ENCODE data around the gene POLG. TPM values are rescaled to one million over a fixed set of nuclear protein-coding genes. Genes with fewer than 3 reads are reported as not detected.

POLG gene
- total RNA-seq, 1 donor: 61.2 TPM

DNA sequence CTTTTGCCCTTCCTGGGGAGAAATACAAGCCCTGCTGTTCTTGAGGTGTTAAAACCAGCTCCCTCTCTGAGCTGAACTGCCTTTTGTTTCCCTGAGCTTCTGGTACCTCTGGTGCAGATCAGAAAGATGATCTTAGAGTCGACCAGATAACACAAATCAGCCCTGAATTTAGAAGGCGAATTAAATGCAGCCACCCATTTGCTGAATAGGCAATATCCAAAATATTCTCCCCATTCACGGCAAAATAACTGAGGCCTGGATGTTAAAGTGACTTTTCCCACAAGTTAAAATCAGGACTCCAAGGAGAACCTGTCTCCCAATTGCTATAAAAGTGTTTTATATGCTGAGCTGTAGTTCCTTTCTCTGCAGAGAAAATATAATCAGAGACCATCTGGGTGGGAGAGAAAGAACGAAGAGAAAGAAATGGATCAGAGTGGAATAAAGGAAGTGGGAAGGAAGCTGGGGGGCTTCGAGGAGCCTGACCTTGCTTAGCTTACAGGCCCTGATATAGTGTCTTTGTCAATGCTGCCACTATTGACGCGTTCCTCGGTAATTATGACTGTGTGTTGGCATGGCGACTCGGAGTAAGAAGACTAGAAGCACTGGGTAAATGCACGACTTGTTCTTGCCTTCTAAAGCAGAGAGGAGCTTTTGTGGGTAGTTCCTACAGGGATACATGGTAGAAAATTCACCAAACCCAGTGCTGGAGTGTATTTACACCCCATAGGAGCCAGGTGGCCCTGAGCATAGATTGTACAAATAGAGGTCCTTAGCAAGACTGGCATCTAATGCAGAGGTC lies 47.5 kb upstream of the POLG start:
- Histone ChIP-seq H3K27me3 (ENCODE audit: insufficient read depth, low read length) (peaks cover 90% of the 10 kb centered on the region), H3K4me3 (ENCODE audit: insufficient read depth, low read length) (no peak overlapping the region), H3K36me3 (ENCODE audit: insufficient read depth, low read length) (no peaks in the 10 kb centered on the region), H3K79me2 (ENCODE audit: insufficient read depth, low read length) (no peaks in the 10 kb centered on the region), H3K4me1 (ENCODE audit: insufficient read depth, low read length) (peaks cover 11% of the 10 kb centered on the region), H2AFZ (ENCODE audit: low read length) (no peak overlapping the region), H3K27ac (ENCODE audit: low read depth, low read length) (no peak overlapping the region), H3K4me2 (ENCODE audit: insufficient read depth, low read length) (no peak overlapping the region), H3K9me3 (ENCODE audit: low read depth, low read length) (no peaks in the 10 kb centered on the region), H4K20me1 (ENCODE audit: insufficient read depth, low read length) (peaks cover 30% of the 10 kb centered on the region)
- no peak for DNase-seq (ENCODE audit: insufficient read length, low spot score, missing footprints)
- TF ChIP-seq, protein P1, sequence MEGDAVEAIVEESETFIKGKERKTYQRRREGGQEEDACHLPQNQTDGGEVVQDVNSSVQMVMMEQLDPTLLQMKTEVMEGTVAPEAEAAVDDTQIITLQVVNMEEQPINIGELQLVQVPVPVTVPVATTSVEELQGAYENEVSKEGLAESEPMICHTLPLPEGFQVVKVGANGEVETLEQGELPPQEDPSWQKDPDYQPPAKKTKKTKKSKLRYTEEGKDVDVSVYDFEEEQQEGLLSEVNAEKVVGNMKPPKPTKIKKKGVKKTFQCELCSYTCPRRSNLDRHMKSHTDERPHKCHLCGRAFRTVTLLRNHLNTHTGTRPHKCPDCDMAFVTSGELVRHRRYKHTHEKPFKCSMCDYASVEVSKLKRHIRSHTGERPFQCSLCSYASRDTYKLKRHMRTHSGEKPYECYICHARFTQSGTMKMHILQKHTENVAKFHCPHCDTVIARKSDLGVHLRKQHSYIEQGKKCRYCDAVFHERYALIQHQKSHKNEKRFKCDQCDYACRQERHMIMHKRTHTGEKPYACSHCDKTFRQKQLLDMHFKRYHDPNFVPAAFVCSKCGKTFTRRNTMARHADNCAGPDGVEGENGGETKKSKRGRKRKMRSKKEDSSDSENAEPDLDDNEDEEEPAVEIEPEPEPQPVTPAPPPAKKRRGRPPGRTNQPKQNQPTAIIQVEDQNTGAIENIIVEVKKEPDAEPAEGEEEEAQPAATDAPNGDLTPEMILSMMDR (IDR thresholded peaks at IDR 0.05; ENCODE audit: extremely low read depth, low read depth, low read length): no peak

DNA sequence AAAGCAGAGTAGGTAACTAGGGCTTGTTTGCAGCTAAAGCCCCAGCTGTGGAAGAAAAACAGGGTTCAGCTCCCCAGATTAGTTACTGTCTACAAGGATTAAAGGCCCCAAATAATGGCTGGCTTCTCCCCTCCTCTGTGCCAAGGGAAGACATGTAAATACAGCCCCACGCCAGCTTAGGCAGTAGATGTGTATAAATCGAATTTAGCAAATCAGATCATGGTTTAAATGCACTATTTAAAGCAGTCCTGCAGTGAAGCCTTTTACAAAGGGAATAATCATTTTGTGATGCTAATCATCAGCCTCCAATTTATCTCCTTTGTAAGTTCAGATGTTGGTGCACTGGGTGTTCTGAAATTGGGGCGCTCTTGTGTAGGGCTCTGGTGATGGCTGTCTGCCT lies 46.7 kb upstream of the POLG start:
- peaks cover 28% of the 10 kb centered on the region for H4K20me1 ChIP-seq (ENCODE audit: insufficient read depth, low read length)
- H3K4me3 ChIP-seq (ENCODE audit: insufficient read depth, low read length): no peak overlapping the region
- H3K4me1 ChIP-seq (ENCODE audit: insufficient read depth, low read length): peaks cover 11% of the 10 kb centered on the region
- H3K9me3 ChIP-seq (ENCODE audit: low read depth, low read length): no peaks in the 10 kb centered on the region
- no peak overlapping the region for H3K4me2 ChIP-seq (ENCODE audit: insufficient read depth, low read length)
- TF ChIP-seq, protein P1 (IDR thresholded peaks at IDR 0.05; ENCODE audit: extremely low read depth, low read depth, low read length): no peak
- no peaks in the 10 kb centered on the region for H3K36me3 ChIP-seq (ENCODE audit: insufficient read depth, low read length)
- no peaks in the 10 kb centered on the region for H3K79me2 ChIP-seq (ENCODE audit: insufficient read depth, low read length)
- no peak overlapping the region for H2AFZ ChIP-seq (ENCODE audit: low read length)
- DNase-seq (ENCODE audit: insufficient read length, low spot score, missing footprints): no peak
- H3K27ac ChIP-seq (ENCODE audit: low read depth, low read length): no peak overlapping the region
- peaks cover 91% of the 10 kb centered on the region for H3K27me3 ChIP-seq (ENCODE audit: insufficient read depth, low read length)

DNA sequence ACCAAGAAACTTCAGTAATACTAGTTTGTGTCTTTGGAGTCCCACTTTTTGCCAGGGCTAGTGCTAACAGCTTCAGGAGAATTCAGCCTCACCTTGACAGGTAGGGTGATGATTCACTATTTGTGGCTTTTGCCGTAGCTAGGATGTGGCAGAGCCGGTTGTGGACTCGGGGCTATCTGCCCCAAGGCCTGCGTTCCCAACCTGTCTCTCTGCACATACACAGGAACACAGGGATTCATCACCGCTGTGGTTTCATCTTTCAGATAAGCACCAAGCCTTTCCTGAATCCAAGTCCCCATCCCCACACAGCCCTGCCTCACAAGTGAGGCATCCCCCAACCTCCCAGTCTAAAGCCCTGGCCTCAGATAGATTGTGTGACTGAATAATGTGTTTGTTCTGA lies 45.2 kb upstream of the POLG start:
- TF ChIP-seq, protein P1 (IDR thresholded peaks at IDR 0.05; ENCODE audit: extremely low read depth, low read depth, low read length): no peak
- no peak overlapping the region for H3K4me3 ChIP-seq (ENCODE audit: insufficient read depth, low read length)
- no peaks in the 10 kb centered on the region for H3K9me3 ChIP-seq (ENCODE audit: low read depth, low read length)
- peaks cover 99% of the 10 kb centered on the region for H3K27me3 ChIP-seq (ENCODE audit: insufficient read depth, low read length)
- no peak overlapping the region for H3K4me2 ChIP-seq (ENCODE audit: insufficient read depth, low read length)
- no peak overlapping the region for H2AFZ ChIP-seq (ENCODE audit: low read length)
- H4K20me1 ChIP-seq (ENCODE audit: insufficient read depth, low read length): peaks cover 19% of the 10 kb centered on the region
- H3K79me2 ChIP-seq (ENCODE audit: insufficient read depth, low read length): no peaks in the 10 kb centered on the region
- DNase-seq (ENCODE audit: insufficient read length, low spot score, missing footprints): no peak
- H3K27ac ChIP-seq (ENCODE audit: low read depth, low read length): no peak overlapping the region
- H3K36me3 ChIP-seq (ENCODE audit: insufficient read depth, low read length): no peaks in the 10 kb centered on the region
- no peaks in the 10 kb centered on the region for H3K4me1 ChIP-seq (ENCODE audit: insufficient read depth, low read length)

DNA sequence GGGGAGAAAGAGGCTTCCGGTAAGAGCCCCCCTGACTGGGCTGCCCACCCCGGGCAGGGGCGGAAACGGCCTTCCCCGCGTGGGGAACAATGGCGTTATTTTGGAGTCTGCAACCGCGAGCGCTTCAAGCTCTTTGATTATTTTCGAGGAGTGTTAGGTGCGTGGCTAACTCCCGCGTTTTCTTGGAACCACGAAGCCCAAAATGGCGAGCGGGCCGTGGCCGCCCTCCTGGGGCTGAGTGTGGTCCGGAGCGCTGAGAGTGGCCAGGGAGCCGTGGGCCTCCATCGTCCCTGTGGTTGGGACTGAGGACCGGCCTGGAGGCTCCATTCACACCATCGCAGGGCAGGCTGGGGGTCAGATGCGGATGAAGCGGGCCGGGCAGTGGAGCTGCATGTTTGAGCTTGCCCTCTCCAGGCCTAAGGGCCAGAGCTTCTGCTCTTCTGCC lies 44.6 kb upstream of the POLG start:
- Histone ChIP-seq H3K27ac (ENCODE audit: low read depth, low read length) (no peak overlapping the region), H3K4me2 (ENCODE audit: insufficient read depth, low read length) (no peak overlapping the region), H3K4me1 (ENCODE audit: insufficient read depth, low read length) (no peaks in the 10 kb centered on the region), H3K27me3 (ENCODE audit: insufficient read depth, low read length) (peaks cover 99% of the 10 kb centered on the region), H3K9me3 (ENCODE audit: low read depth, low read length) (no peaks in the 10 kb centered on the region), H3K79me2 (ENCODE audit: insufficient read depth, low read length) (no peaks in the 10 kb centered on the region), H3K4me3 (ENCODE audit: insufficient read depth, low read length) (no peak overlapping the region), H2AFZ (ENCODE audit: low read length) (no peak overlapping the region), H3K36me3 (ENCODE audit: insufficient read depth, low read length) (no peaks in the 10 kb centered on the region), H4K20me1 (ENCODE audit: insufficient read depth, low read length) (peaks cover 13% of the 10 kb centered on the region)
- TF ChIP-seq, protein P1 (IDR thresholded peaks at IDR 0.05; ENCODE audit: extremely low read depth, low read depth, low read length): no peak
- no peak for DNase-seq (ENCODE audit: insufficient read length, low spot score, missing footprints)
